Measurements from ENCODE around the gene EIF3F. TPM values are rescaled to one million over a fixed set of nuclear protein-coding genes. Genes with fewer than 3 reads are reported as not detected.

The EIF3F gene
- total and polyA plus RNA-seq, 2 of the 13 experiments (the other 11 are each of a cell fraction or from before 2014, with no cell fraction given), result 109 to 191 TPM

DNA sequence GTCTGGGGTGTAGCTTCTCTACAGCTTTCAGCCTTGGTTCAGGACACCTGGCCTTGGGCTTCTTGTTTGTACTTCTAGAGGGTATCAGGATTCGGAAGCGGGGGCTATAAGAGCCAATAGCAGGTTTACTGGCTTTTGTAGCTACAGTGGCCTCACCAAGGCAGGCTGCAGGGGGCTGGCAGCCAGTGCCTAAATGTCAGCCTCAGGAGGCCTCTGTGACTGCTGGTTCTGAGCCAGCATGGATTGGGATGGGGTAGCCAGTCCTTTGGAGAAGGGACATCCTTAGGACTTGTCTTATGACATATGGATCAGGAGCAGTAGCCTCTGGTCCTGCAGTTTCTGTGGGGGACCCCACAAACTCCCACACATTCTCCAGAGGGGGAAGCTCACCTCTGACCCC lies 29.9 kb downstream of the EIF3F start (continued):
- no peak for TF ChIP-seq ZNF766 (CRISPR knock-in tag; IDR thresholded peaks at IDR 0.05; ENCODE audit: borderline replicate concordance)
- TF ChIP-seq, protein P1, sequence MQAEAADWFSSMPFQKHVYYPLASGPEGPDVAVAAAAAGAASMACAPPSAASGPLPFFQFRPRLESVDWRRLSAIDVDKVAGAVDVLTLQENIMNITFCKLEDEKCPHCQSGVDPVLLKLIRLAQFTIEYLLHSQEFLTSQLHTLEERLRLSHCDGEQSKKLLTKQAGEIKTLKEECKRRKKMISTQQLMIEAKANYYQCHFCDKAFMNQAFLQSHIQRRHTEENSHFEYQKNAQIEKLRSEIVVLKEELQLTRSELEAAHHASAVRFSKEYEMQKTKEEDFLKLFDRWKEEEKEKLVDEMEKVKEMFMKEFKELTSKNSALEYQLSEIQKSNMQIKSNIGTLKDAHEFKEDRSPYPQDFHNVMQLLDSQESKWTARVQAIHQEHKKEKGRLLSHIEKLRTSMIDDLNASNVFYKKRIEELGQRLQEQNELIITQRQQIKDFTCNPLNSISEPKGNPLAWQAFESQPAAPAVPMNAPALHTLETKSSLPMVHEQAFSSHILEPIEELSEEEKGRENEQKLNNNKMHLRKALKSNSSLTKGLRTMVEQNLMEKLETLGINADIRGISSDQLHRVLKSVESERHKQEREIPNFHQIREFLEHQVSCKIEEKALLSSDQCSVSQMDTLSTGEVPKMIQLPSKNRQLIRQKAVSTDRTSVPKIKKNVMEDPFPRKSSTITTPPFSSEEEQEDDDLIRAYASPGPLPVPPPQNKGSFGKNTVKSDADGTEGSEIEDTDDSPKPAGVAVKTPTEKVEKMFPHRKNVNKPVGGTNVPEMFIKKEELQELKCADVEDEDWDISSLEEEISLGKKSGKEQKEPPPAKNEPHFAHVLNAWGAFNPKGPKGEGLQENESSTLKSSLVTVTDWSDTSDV (CRISPR knock-in tag; IDR thresholded peaks at IDR 0.05), result no peak
- no peak for TF ChIP-seq ZNF841 (CRISPR knock-in tag; IDR thresholded peaks at IDR 0.05; ENCODE audit: borderline replicate concordance)
- no peak for TF ChIP-seq ZNF629 (CRISPR knock-in tag; conservative IDR thresholded peaks at IDR 0.05)
- no peak for TF ChIP-seq MXD4 (CRISPR knock-in tag; IDR thresholded peaks at IDR 0.05)
- TF ChIP-seq ZFP90 (CRISPR knock-in tag; IDR thresholded peaks at IDR 0.05; ENCODE audit: borderline replicate concordance), result no peak
- TF ChIP-seq ZNF503 (CRISPR knock-in tag; IDR thresholded peaks at IDR 0.05), result no peak
- TF ChIP-seq SUZ12 (IDR thresholded peaks at IDR 0.05; ENCODE audit: low read depth, low read length), result no peak
- no peak for TF ChIP-seq RXRB (CRISPR knock-in tag; IDR thresholded peaks at IDR 0.05; ENCODE audit: borderline replicate concordance)
- TF ChIP-seq ZNF7 (CRISPR knock-in tag; IDR thresholded peaks at IDR 0.05), result no peak
- no peak for TF ChIP-seq ZNF800 (CRISPR knock-in tag; IDR thresholded peaks at IDR 0.05)

Data from HepG2 (cell line).